Pancreas (tissue), 10 donors: Measurements from ENCODE around the gene CFAP100. TPM values are rescaled to one million over a fixed set of nuclear protein-coding genes. Genes with fewer than 3 reads are reported as not detected.

Experiments
- ATAC-seq, 4 donors: fragments of 200-7000 bp; cut with Tn5 transposase; one replicate each; pipeline versions ENCODE4 v1.8.0 to v1.9.1; 2020; ENCODE audit warnings: mild to moderate bottlenecking in 4 of 4, moderate library complexity in 4 of 4
- DNase-seq, 6 donors: peaks; one replicate each; pipeline ENCODE4 v3.0.0-alpha.2; 2020
- FAIRE-seq: peaks from 2 replicates; lab custom pipeline; 2012; peaks lifted over from hg19 to GRCh38; lab: Jason Lieb, UNC
- H3K27ac ChIP-seq, 4 donors: fragments of 200-600 bp; sonication (generic); 1 replicate in 3 of 4; 2 replicates in 1 of 4; pipeline versions ENCODE4 v1.5.0 to v1.8.0; 2020
- H3K27me3 ChIP-seq, 4 donors: fragments of 200-600 bp; one replicate each; pipeline ENCODE4 v1.8.0; 2021
- H3K36me3 ChIP-seq, 3 donors: fragments of 200-600 bp; sonication (generic) in 1 of 3; one replicate each; pipeline versions ENCODE4 v1.5.0 to v1.8.0; 2020 to 2021
- H3K4me1 ChIP-seq, 3 donors: fragments of 200-600 bp; one replicate each; pipeline ENCODE4 v1.8.0; 2021
- H3K4me3 ChIP-seq, 4 donors: fragments of 200-600 bp; sonication (generic) in 2 of 4; one replicate each; pipeline versions ENCODE4 v1.5.0 to v1.8.0; 2020 to 2021
- H3K9me3 ChIP-seq, 4 donors: fragments of 200-600 bp; one replicate each; pipeline ENCODE4 v1.8.0; 2021
- CTCF ChIP-seq, 4 donors: fragments of 200-600 bp; sonication (generic) in 3 of 4; IDR thresholded peaks; one replicate each; pipeline versions ENCODE4 v1.5.0 to v1.8.0; 2021; ENCODE audit warnings: antibody characterized with exemption in 4 of 4
- WGBS, 2 donors: extraction: QIAGEN DNeasy Blood & Tissue Kit; methylation state at CpG; one replicate each; pipeline ENCODE4 v1.1.7; 2013; 5-methylcytosine and 5-hydroxymethylcytosine counted together
- intact Hi-C, 3 donors: fragments of 100-400 bp; cut with DNase I; formaldehyde crosslinking; loops; one replicate each; pipeline versions ENCODE4 v1.11.1 to v1.14.2; 2022
- polyA plus RNA-seq, 2 donors: library from polyadenylated mRNA; stranded (reverse); fragments of 200-250 nt; gene quantifications; one replicate each; pipeline ENCODE4 v1.2.3, GENCODE V29; 2013
- total RNA-seq, 6 donors: library from RNA; stranded (reverse); fragmentation: NEBNext Ultra II Directional in 4 of 6; extraction: Animal tissue kit (Norgen Biotek cat#: 25700) in 4 of 6; gene quantifications; one replicate each; pipeline versions ENCODE4 v1.2.1 to v1.2.4, GENCODE V29; 2021 to 2023
- donor health status: healthy with polysubstance abuse.
- donor health status: DM: no; HTN: no; CAD: no; lungs with moderate emphysema.
- donor health status: DM: no; HTN: no; CAD: no.
- donor health status: control.
- donor health status: control.
- donor health status: Bipolar disorder and iron deficiency.
- donor health status: DM: yes; HTN: yes; CAD: no.
- donor health status: DM: no; HTN: no; CAD: no.
- donor health status: DM: no; HTN: no; CAD: no.
- donor health status: DM: yes; HTN: yes; CAD: no.

CFAP100 gene
- total and polyA plus RNA-seq, 8 donors, result not detected

GRCh38 chr3:126478581-126479310 lies 84.0 kb downstream of the CFAP100 start:
- WGBS, 2 donors, result 94% methylated on average over 14 of the region's 14 CpGs
- Histone ChIP-seq H3K4me3 (no peak overlapping the region), H3K27me3 (no peaks in the 10 kb centered on the region), H3K27ac (no peak overlapping the region), H3K4me1 (peaks cover 0 to under 1% (median under 1%) of the 10 kb centered on the region in 3 donors), H3K36me3 (no peaks in the 10 kb centered on the region), H3K9me3 (no peaks in the 10 kb centered on the region)
- FAIRE-seq (no peak), ATAC-seq (no peak), DNase-seq (peak in 1 of 6 donors; percentile 26)
- no peak for TF ChIP-seq CTCF (IDR thresholded peaks at IDR 0.05)
- intact Hi-C loops, result no loop called here

GRCh38 chr3:126479642-126480041 lies 84.9 kb downstream of the CFAP100 start:
- H3K36me3 ChIP-seq, result no peaks in the 10 kb centered on the region
- intact Hi-C loops, result no loop called here
- WGBS, 2 donors, result 75 to 79% methylated on average over 1 of the region's 1 CpG

GRCh38 chr3:126480206-126480605 lies 85.5 kb downstream of the CFAP100 start:
- Histone ChIP-seq H3K36me3 (no peaks in the 10 kb centered on the region), H3K27me3 (no peaks in the 10 kb centered on the region), H3K4me1 (no peaks in the 10 kb centered on the region), H3K9me3 (no peaks in the 10 kb centered on the region), H3K27ac (no peak overlapping the region), H3K4me3 (no peak overlapping the region)
- no peak for ATAC-seq
- intact Hi-C loops, result no loop called here
- no peak for FAIRE-seq
- 81 to 83% methylated on average over 5 of the region's 5 CpGs for WGBS, 2 donors
- DNase-seq, result peak in 3 of 6 donors; percentile 3 to 34 (median 26)
- TF ChIP-seq CTCF (IDR thresholded peaks at IDR 0.05), result no peak

More at GRCh38 chr3:126479642-126480041, 84.9 kb downstream of the CFAP100 start:
- no peak for DNase-seq
- Histone ChIP-seq H3K9me3 (no peaks in the 10 kb centered on the region), H3K27me3 (no peaks in the 10 kb centered on the region), H3K4me1 (no peaks in the 10 kb centered on the region), H3K4me3 (no peak overlapping the region), H3K27ac (no peak overlapping the region)
- no peak for FAIRE-seq
- no peak for ATAC-seq
- TF ChIP-seq CTCF (IDR thresholded peaks at IDR 0.05), result no peak

GRCh38 chr3:126480861-126481260 lies 86.2 kb downstream of the CFAP100 start:
- no peaks in the 10 kb centered on the region for H3K9me3 ChIP-seq
- 76 to 77% methylated on average over 8 of the region's 8 CpGs for WGBS, 2 donors
- TF ChIP-seq CTCF (IDR thresholded peaks at IDR 0.05), result no peak
- no peaks in the 10 kb centered on the region for H3K4me1 ChIP-seq
- no peaks in the 10 kb centered on the region for H3K36me3 ChIP-seq
- intact Hi-C loops, result no loop called here
- peak in 1 of 6 donors; percentile 22 for DNase-seq
- no peak overlapping the region for H3K4me3 ChIP-seq
- ATAC-seq, result no peak
- no peak for FAIRE-seq
- H3K27ac ChIP-seq, result no peak overlapping the region
- no peaks in the 10 kb centered on the region for H3K27me3 ChIP-seq
